ENCODE data around the gene NDUFS1. TPM values are rescaled to one million over a fixed set of nuclear protein-coding genes. Genes with fewer than 3 reads are reported as not detected.

Gene NDUFS1
- total RNA-seq, result 151 and 243 TPM in 2 replicates

DNA sequence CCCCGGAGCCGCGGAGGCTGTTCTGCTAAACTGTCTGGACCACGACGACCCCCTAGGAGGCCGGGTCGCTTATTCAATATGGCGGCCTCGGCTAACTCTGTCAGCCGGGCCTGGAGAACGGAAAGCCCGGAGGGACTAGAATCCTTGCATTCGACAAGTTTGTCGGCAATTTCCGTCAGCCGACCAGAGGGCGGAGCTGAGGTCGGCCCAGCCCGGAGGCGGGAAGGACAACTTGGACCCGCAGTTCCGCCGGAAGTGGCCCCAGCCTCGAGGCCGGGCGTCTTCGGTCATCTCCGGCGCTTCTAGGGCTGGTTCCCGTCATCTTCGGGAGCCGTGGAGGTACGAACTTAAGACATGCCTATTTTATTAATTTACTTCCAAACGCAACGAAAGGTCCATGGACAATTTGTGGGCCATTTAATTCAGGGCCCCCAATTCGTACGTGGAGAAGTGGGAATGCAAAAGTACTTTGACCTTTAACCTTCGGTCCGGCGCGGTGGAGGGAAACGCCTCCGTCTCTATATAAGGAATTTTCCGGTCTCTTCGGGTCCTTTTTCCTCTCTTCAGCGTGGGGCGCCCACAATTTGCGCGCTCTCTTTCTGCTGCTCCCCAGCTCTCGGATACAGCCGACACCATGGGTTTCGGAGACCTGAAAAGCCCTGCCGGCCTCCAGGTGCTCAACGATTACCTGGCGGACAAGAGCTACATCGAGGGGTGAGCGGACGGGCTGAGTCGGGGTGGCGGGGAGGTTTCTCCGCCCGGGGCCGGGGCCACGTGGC is at the start of gene NDUFS1, which contains the start of gene EEF1B2:
Gene NDUFS1, minus strand, starts transcription at position 99 of the 779 bp plus-strand sequence. CDS start 5,766 bp downstream, outside the sequence.
Gene EEF1B2, plus strand, starts transcription at position 550 of the 779 bp plus-strand sequence. Its CDS starts 85 bp downstream, at position 635.

DNA sequence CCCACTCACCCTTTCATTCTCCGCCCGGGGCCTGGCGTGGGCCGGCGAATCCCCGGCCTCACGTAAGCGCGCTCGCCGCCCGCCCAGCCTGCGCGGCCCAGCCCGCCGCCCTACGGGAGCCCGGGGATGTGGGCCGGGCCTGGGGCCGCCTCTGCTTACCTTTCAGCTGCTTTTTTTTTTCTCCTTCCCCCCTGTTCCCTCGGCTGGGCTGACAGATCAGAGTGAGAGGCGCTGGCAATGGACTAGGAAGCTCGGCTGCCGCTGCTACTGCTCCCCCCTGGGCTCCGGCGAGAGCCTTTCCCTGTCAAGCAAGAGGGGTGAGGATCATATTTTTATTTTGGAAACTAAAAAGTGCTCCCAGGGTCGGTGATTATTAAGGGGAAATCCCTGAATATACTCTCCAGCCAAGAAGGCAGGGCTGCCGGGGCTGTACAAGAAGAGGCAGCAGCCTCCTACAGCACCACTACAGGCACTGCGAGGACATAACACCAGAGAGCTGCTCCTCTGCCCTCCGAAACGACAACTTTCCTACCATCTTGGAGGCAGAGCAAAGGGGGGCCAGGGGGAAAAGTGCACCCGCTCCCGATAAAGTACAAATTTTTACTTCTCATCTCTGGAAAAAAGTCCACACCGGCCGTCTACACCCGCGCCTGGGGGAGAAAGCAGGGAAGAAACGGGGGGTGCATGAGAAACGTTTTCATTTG is 73.3 kb downstream of the NDUFS1 start, which contains the start of gene INO80D:
Gene INO80D, minus strand, starts transcription at position 433 of the 704 bp plus-strand sequence. CDS start 23,158 bp downstream, outside the sequence.

Other genes with a start within 250 kb of the NDUFS1 start
- 7.0 and 7.2 TPM in 2 replicates for gene INO80D, start 73.3 kb downstream of the NDUFS1 start, total RNA-seq
- 603 and 605 TPM in 2 replicates for gene EEF1B2, start 451 bp upstream of the NDUFS1 start, total RNA-seq
- 12.9 and 27.4 TPM in 2 replicates for gene ZDBF2, start 115.2 kb upstream of the NDUFS1 start, total RNA-seq